MM.1S (cell line): ENCODE measurements around the gene PIK3C3.

Experiments used
- CTCF ChIP-seq: fragments of 300-600 bp; sonication (generic); IDR thresholded peaks from 2 replicates; pipeline ENCODE4 v1.5.1; 2016; ENCODE audit warnings: antibody characterized with exemption, low read length, mixed read lengths
- EZH2 ChIP-seq: fragments of 300-600 bp; sonication (generic); optimal IDR thresholded peaks from 2 replicates; pipeline ENCODE3; 2017; ENCODE audit warnings: low read depth, mild to moderate bottlenecking, antibody characterized with exemption, low read length, mixed read lengths

GRCh38 chr18:42047721-42048120 is 92.7 kb downstream of the PIK3C3 start:
- no peak for TF ChIP-seq CTCF
- no peak for TF ChIP-seq EZH2
